Lower lobe of right lung (tissue), 2 donors: Measurements from ENCODE around the gene WFS1. TPM values are rescaled to one million over a fixed set of nuclear protein-coding genes. Genes with fewer than 3 reads are reported as not detected.

Source experiments
- ATAC-seq, 2 donors: fragments of 200-7000 bp; cut with Tn5 transposase; one replicate each; pipeline ENCODE4 v1.9.1; 2020 to 2022; ENCODE audit warnings: mild to moderate bottlenecking in 2 of 2, moderate library complexity in 2 of 2
- DNase-seq: peaks from one replicate; pipeline ENCODE4 v3.0.0-alpha.2; 2020
- H3K27ac ChIP-seq: fragments of 200-600 bp; one replicate; pipeline ENCODE4 v1.8.0; 2022
- H3K27me3 ChIP-seq: fragments of 200-600 bp; one replicate; pipeline ENCODE4 v1.8.0; 2022; ENCODE audit warnings: low read depth
- H3K36me3 ChIP-seq: fragments of 200-600 bp; one replicate; pipeline ENCODE4 v1.8.0; 2022; ENCODE audit warnings: mild to moderate bottlenecking
- H3K4me1 ChIP-seq: fragments of 200-600 bp; one replicate; pipeline ENCODE4 v1.8.0; 2022
- H3K4me3 ChIP-seq: fragments of 200-600 bp; one replicate; pipeline ENCODE4 v1.8.0; 2022; ENCODE audit warnings: mild to moderate bottlenecking
- H3K9me3 ChIP-seq: fragments of 200-600 bp; one replicate; pipeline ENCODE4 v1.8.0; 2022
- CTCF ChIP-seq: fragments of 200-600 bp; IDR thresholded peaks from one replicate; pipeline ENCODE4 v1.8.0; 2022; ENCODE audit warnings: antibody characterized with exemption, mild to moderate bottlenecking
- intact Hi-C: fragments of 100-400 bp; cut with DNase I; formaldehyde crosslinking; loops from one replicate; pipeline ENCODE4 v1.11.0; 2022
- total RNA-seq: library from RNA; stranded (reverse); fragmentation: NEBNext Ultra II Directional; extraction: Animal tissue kit (Norgen Biotek cat#: 25700); gene quantifications from one replicate; pipeline ENCODE4 v1.2.1, GENCODE V29; 2021
- donor health status: DM: no; HTN: yes; CAD: no; lungs with severe emphysema.

Gene WFS1
- total RNA-seq, 1 donor from 2014 or later = 70.3 TPM

GRCh38 chr4:6291784-6292297, 22.2 kb downstream of the WFS1 start:
- peak in 1 of 2 donors; percentile 7 for ATAC-seq
- H3K27me3 ChIP-seq = no peaks in the 10 kb centered on the region
- no peak for DNase-seq
- no peak for TF ChIP-seq CTCF
- intact Hi-C loops = no loop called here
- H3K27ac ChIP-seq = no peak overlapping the region
- no peak overlapping the region for H3K4me3 ChIP-seq
- H3K4me1 ChIP-seq = no peaks in the 10 kb centered on the region
- peaks cover 98% of the 10 kb centered on the region for H3K36me3 ChIP-seq
- H3K9me3 ChIP-seq = no peaks in the 10 kb centered on the region

GRCh38 chr4:6292376-6293096, 22.9 kb downstream of the WFS1 start:
- H3K27me3 ChIP-seq = no peaks in the 10 kb centered on the region
- intact Hi-C loops = no loop called here
- ATAC-seq = no peak
- H3K4me3 ChIP-seq = no peak overlapping the region
- no peak overlapping the region for H3K27ac ChIP-seq
- DNase-seq = no peak
- H3K9me3 ChIP-seq = no peaks in the 10 kb centered on the region
- peaks cover 98% of the 10 kb centered on the region for H3K36me3 ChIP-seq
- no peaks in the 10 kb centered on the region for H3K4me1 ChIP-seq
- TF ChIP-seq CTCF = no peak

- no peaks in the 10 kb centered on the region for H3K27me3 ChIP-seq
- no peak overlapping the region for H3K4me3 ChIP-seq
- DNase-seq (no peak), ATAC-seq (no peak)
- TF ChIP-seq CTCF = no peak
- intact Hi-C loops = no loop called here
- H3K27ac ChIP-seq = no peak overlapping the region
- H3K9me3 ChIP-seq = no peaks in the 10 kb centered on the region
- H3K36me3 ChIP-seq = peaks cover 98% of the 10 kb centered on the region
- no peaks in the 10 kb centered on the region for H3K4me1 ChIP-seq
Measured at GRCh38 chr4:6293097-6293445, 23.4 kb downstream of the WFS1 start.

GRCh38 chr4:6293661-6294060, 24.0 kb downstream of the WFS1 start:
- no peaks in the 10 kb centered on the region for H3K27me3 ChIP-seq
- intact Hi-C loops = no loop called here
- no peak for DNase-seq

GRCh38 chr4:6294705-6295421, 25.2 kb downstream of the WFS1 start:
- H3K36me3 ChIP-seq = peaks cover 90% of the 10 kb centered on the region

More at GRCh38 chr4:6293661-6294060, 24.0 kb downstream of the WFS1 start:
- Histone ChIP-seq H3K27ac (no peak overlapping the region), H3K36me3 (peaks cover 98% of the 10 kb centered on the region), H3K4me1 (no peaks in the 10 kb centered on the region), H3K9me3 (no peaks in the 10 kb centered on the region), H3K4me3 (no peak overlapping the region)
- no peak for ATAC-seq
- no peak for TF ChIP-seq CTCF

More at GRCh38 chr4:6294705-6295421, 25.2 kb downstream of the WFS1 start:
- ATAC-seq (no peak), DNase-seq (no peak)
- no peaks in the 10 kb centered on the region for H3K4me1 ChIP-seq
- H3K27me3 ChIP-seq = no peaks in the 10 kb centered on the region
- H3K4me3 ChIP-seq = no peak overlapping the region
- H3K9me3 ChIP-seq = no peaks in the 10 kb centered on the region
- intact Hi-C loops = no loop called here
- no peak for TF ChIP-seq CTCF
- H3K27ac ChIP-seq = no peak overlapping the region
